Measurements from ENCODE around the gene SRSF4.
"Not testable (repeated sequence)": the region's sequence is repeated elsewhere in the genome, so short reads cannot be mapped to it uniquely, and the experiment has no call there.

The SRSF4 gene

GRCh38 chr1:29113413-29114117 is 68.1 kb downstream of the SRSF4 start:
- FAIRE-seq: no peak
- TF ChIP-seq CTCF (IDR thresholded peaks at IDR 0.05; ENCODE audit: insufficient read depth, missing control alignments): no peak
- DNase-seq (ENCODE audit: insufficient read length, low spot score): no peak

- no peak for FAIRE-seq
- no peak for TF ChIP-seq CTCF (IDR thresholded peaks at IDR 0.05; ENCODE audit: insufficient read depth, missing control alignments)
- no peak for DNase-seq (ENCODE audit: insufficient read length, low spot score)
Observed at GRCh38 chr1:29112705-29113412, 68.8 kb downstream of the SRSF4 start.

GRCh38 chr1:29108041-29108440 is 73.7 kb downstream of the SRSF4 start:
- not testable (repeated sequence) for DNase-seq (ENCODE audit: insufficient read length, low spot score); FAIRE-seq

- FAIRE-seq (no peak), DNase-seq (ENCODE audit: insufficient read length, low spot score) (no peak)
- TF ChIP-seq CTCF (IDR thresholded peaks at IDR 0.05; ENCODE audit: insufficient read depth, missing control alignments): no peak
Observed at GRCh38 chr1:29105822-29106221, 75.9 kb downstream of the SRSF4 start.

- no peak for DNase-seq (ENCODE audit: insufficient read length, low spot score)
- no peak for FAIRE-seq
- TF ChIP-seq CTCF (IDR thresholded peaks at IDR 0.05; ENCODE audit: insufficient read depth, missing control alignments): no peak
Observed at GRCh38 chr1:29100487-29100886, 81.2 kb downstream of the SRSF4 start.

- DNase-seq (ENCODE audit: insufficient read length, low spot score): no peak
- FAIRE-seq: no peak
- TF ChIP-seq CTCF (IDR thresholded peaks at IDR 0.05; ENCODE audit: insufficient read depth, missing control alignments): no peak
Observed at GRCh38 chr1:29099286-29099685, 82.4 kb downstream of the SRSF4 start.
